DMS153 (cell line): ENCODE measurements around the gene OR8A1.
A peak's percentile ranks its signal among the peaks of the same experiment; 100 is the strongest.

Source experiments
- DNase-seq: peaks from one replicate; lab custom pipeline; 2025; lab: John Stamatoyannopoulos, UW

Gene OR8A1

DNA sequence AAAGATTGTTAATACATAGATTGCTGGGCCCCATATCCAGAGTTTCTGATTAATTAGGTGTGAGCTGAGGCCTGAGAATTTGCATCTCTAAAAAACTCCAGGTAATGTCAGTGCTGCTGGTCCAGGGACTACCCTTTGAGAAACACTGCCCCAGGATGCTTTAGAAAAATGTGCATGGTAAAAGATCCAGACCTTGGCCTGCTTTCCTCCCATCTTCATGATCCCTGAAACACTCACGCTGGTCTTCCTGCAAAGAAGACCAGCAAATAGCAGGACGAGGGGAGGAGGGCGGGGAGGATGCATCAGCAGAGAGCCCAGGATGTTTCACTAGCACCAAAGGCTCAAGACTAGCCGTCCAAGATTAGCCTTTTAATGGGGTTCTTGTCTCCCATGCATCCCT lies at the start of gene OR8A1:
Gene OR8A1 (plus strand): TSS at position 301 of the 400 bp plus-strand sequence. CDS start 123 bp downstream, outside the sequence.
- DNase-seq: no peak

- no peak for DNase-seq
Measured at GRCh38 chr11:124520550-124520854, 49.3 kb upstream of the OR8A1 start.

DNA sequence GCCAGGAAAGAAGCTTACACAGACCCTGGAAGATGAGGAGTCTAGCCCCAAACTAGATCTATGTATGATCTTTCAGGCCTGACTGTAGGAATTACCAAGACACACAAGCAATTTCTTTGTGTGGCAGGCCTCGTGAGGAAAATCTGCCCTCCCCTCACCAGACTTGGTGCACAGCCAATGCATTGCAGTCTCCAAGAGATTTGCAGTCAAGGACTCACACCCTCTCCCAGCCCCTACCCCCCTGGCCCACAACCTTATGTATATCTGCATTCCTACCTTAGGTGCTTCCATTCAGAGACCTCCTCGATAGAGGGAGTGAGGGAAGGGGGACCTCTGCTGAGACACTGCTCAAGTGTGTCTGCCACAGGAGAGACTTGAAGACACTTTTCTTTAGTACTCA lies 36.2 kb upstream of the OR8A1 start:
- no peak for DNase-seq

GRCh38 chr11:124534051-124534450 lies 35.7 kb upstream of the OR8A1 start:
- no peak for DNase-seq

- DNase-seq: no peak
Measured at GRCh38 chr11:124535552-124536232, 34.1 kb upstream of the OR8A1 start.

DNA sequence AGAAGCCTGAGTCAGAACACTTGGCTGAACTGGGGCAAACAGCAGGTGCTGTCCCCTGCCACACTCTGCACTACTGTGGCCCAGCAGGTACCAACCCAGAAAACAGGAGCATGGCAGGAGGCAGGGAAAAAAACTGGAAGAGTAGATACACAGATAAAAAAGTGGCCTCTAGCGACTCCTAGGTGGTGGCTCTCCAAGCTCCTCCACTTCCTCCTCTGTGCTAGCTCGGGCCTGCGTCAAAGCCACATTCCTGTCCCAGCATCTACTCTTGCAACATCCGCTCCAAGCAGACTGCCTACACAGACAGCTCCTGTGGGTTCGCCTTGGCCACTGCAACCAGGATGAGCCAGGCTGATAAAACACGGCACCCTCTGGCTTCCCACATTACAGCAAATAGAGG lies 33.3 kb upstream of the OR8A1 start:
- DNase-seq: peak; percentile 13

DNA sequence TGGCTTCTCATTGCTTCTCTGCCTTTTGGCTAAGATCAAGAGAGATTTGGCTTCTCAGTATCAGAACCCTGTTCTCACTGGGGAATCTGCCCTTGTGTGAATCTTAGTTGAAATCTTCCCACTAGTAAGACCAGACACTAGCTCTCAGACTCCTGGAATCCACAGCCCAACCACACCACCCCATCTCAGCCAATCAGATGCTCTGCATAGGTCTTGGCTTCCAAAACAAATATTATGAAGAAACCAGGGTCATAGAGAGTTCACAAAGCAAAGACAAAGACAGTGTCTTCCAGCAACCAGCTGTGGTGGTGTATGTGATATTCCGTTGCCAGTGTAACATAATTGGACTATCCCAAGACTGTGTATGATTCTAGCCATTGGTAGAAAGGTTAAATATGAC lies 31.8 kb upstream of the OR8A1 start:
- no peak for DNase-seq

- DNase-seq: no peak
Measured at GRCh38 chr11:124541204-124541603, 28.6 kb upstream of the OR8A1 start.

GRCh38 chr11:124543145-124543544 lies 26.7 kb upstream of the OR8A1 start:
- DNase-seq: no peak

DNA sequence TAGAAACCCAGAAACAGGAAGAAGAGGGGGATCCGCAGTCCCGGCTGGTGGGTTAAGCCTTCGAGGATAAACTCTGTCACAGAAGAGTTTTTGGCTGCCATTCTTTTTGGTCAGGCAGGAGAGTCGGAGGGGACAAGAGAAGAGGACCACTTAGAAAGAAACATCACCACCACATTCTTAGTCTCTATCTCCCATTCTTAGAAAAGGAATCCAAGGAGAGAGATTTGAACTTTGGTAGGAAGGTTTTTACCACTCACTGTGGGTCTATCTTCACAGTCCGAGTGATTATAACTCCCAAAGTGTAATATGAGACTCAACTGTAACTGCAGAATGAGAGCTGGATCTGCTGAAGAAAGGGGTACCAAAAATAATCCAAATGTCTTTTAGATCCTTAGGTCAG lies 26.2 kb upstream of the OR8A1 start, which contains the start of gene OR8B12:
Gene OR8B12 (minus strand): TSS at position 101 of the 400 bp plus-strand sequence. CDS start 0 bp downstream, at position 101.
- no peak for DNase-seq

GRCh38 chr11:124551189-124551588 lies 18.6 kb upstream of the OR8A1 start:
- DNase-seq: no peak

DNA sequence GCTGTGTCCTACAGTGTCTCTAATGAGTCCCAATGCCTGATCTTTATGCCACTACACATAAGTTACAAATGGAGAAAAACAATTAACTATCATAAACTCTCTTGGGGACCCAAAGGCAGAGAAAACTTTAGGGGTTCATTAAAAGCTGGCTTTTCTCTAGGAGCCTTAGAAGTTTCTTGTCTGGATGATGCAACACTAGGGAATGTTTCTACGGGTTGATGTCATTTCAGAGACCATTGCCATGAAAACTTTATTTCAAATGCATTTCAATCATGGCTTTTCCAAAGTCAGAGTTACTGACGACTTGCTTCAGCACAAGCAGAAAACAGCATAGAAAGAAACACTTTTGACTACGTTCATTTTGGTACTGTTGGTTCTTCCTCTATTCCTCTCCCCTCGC lies 17.8 kb upstream of the OR8A1 start:
- DNase-seq: no peak

- no peak for DNase-seq
Measured at GRCh38 chr11:124556828-124557227, 13.0 kb upstream of the OR8A1 start.

DNA sequence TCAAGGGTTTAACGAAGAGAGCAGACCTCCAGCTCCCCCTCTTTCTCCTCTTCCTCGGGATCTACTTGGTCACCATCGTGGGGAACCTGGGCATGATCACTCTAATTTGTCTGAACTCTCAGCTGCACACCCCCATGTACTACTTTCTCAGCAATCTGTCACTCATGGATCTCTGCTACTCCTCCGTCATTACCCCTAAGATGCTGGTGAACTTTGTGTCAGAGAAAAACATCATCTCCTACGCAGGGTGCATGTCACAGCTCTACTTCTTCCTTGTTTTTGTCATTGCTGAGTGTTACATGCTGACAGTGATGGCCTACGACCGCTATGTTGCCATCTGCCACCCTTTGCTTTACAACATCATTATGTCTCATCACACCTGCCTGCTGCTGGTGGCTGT lies 363 bp downstream of the OR8A1 start:
- DNase-seq: no peak

GRCh38 chr11:124577716-124578427 lies 8.1 kb downstream of the OR8A1 start:
- DNase-seq: no peak

GRCh38 chr11:124578761-124579160 lies 9.0 kb downstream of the OR8A1 start:
- no peak for DNase-seq

DNA sequence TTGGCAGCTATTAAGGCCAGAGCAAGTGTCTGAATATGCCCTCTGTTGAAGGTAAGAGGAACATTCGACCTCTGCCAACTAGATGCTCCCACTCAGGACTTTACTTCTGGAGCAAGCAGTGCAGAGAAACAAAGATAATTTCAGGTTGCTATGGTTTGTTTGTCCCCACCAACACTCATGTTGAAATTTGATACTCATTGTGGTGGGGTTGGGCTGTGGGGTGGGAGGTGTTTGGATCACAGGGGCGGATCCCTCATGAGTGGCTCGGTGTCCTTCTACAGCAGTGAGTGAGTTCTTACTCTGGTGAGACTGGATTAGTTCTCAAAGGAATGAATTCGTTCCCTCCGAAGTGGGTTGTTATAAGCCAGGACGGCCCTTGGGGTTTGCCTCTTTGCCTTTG lies 12.0 kb downstream of the OR8A1 start:
- no peak for DNase-seq

DNA sequence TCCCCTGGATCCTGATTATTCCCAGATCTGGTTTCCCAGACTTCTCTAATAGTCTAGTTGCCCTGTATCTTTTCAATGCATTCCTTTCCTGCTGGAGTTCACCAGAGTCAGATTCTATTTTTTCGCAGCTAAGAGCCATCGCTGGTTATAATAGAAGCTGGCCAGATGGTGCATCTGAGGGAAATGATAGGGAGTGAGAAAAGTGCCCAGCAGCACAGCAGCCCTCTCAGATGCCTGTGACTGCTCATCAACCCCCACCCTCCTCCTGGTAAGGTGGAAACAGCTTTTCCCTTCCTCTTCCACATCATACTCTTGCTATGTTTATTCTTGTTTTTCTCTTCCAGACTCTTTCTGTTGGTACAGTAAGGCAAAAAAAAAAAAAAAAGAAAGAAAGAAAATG lies 12.8 kb downstream of the OR8A1 start:
- no peak for DNase-seq

- no peak for DNase-seq
Measured at GRCh38 chr11:124583781-124584180, 14.0 kb downstream of the OR8A1 start.

- no peak for DNase-seq
Measured at GRCh38 chr11:124584681-124585372, 15.0 kb downstream of the OR8A1 start.

GRCh38 chr11:124586238-124586860 lies 16.6 kb downstream of the OR8A1 start:
- peak; percentile 22 for DNase-seq

- no peak for DNase-seq
Measured at GRCh38 chr11:124591430-124591829, 21.6 kb downstream of the OR8A1 start.

DNA sequence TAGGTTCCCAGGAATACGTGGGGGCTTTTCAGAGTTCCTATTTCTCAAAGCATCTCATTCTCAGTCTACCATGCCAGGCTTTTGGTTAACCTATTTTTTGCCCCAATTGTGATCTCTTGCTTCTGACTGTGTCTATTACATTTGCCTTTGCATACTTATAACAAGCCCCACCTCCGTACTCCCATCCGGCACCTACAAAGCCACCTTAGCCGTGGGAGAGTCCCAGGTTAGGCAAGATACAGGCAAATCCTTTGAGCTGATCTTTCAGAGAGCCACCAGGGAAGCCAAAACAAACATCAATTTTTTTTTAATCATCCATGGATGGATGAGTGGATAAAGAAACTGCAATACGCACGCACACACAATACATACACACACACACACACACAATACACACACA lies 22.8 kb downstream of the OR8A1 start:
- no peak for DNase-seq
